MM.1S (cell line): ENCODE results near the gene KCTD10.
"Not testable (repeated sequence)": the region's sequence is repeated elsewhere in the genome, so short reads cannot be mapped to it uniquely, and the experiment has no call there.

Experiments
- DNase-seq: peaks from one replicate; pipeline ENCODE4 v3.0.0-alpha.2; 2015
- H2AFZ ChIP-seq: fragments of 300-600 bp; sonication (generic); 2 replicates; pipeline ENCODE4 v1.6.0; 2016; ENCODE audit warnings: antibody characterized with exemption, low read length
- H3F3A ChIP-seq: fragments of 300-600 bp; sonication (generic); 2 replicates; pipeline ENCODE4 v1.6.1; 2016; ENCODE audit warnings: mild to moderate bottlenecking, antibody characterized with exemption, low read length, moderate library complexity, mixed read lengths; ENCODE audit not compliant: insufficient read depth
- H3K27ac ChIP-seq: fragments of 300-600 bp; sonication (generic); 2 replicates; pipeline ENCODE4 v1.5.1; 2016; ENCODE audit warnings: mild to moderate bottlenecking, low read length
- H3K27me3 ChIP-seq: fragments of 300-600 bp; sonication (generic); replicated peaks from 2 replicates; pipeline ENCODE4 v1.6.0; 2016; ENCODE audit warnings: low read length; ENCODE audit not compliant: insufficient read depth
- H3K36me3 ChIP-seq: fragments of 300-600 bp; sonication (generic); replicated peaks from 2 replicates; pipeline ENCODE4 v1.6.1; 2016; ENCODE audit warnings: mild to moderate bottlenecking, low read length, mixed read lengths; ENCODE audit not compliant: insufficient read depth
- H3K4me1 ChIP-seq: fragments of 300-600 bp; sonication (generic); 2 replicates; pipeline ENCODE4 v1.6.1; 2016; ENCODE audit warnings: low read length, mixed read lengths
- H3K4me2 ChIP-seq: fragments of 300-600 bp; sonication (generic); 2 replicates; pipeline ENCODE4 v1.6.0; 2016; ENCODE audit warnings: low read depth, low read length
- H3K4me3 ChIP-seq: fragments of 300-600 bp; sonication (generic); 2 replicates; pipeline ENCODE4 v1.5.1; 2016; ENCODE audit warnings: low read length, mixed read lengths
- H3K79me2 ChIP-seq: fragments of 300-600 bp; sonication (generic); 2 replicates; pipeline ENCODE4 v1.6.1; 2016; ENCODE audit warnings: mixed run types, low read length, mixed read lengths
- H3K9ac ChIP-seq: fragments of 300-600 bp; sonication (generic); 2 replicates; pipeline ENCODE4 v1.6.1; 2016; ENCODE audit warnings: low read length, mixed read lengths
- H3K9me2 ChIP-seq: fragments of 300-600 bp; sonication (generic); replicated peaks from 2 replicates; pipeline ENCODE4 v1.6.1; 2016; ENCODE audit warnings: mild to moderate bottlenecking, low read length, mixed read lengths; ENCODE audit not compliant: insufficient read depth
- H3K9me3 ChIP-seq: fragments of 300-600 bp; sonication (generic); replicated peaks from 2 replicates; pipeline ENCODE4 v1.6.1; 2016; ENCODE audit warnings: mild to moderate bottlenecking, low read length, mixed read lengths; ENCODE audit not compliant: insufficient read depth
- H4K20me1 ChIP-seq: fragments of 300-600 bp; sonication (generic); 2 replicates; pipeline ENCODE4 v1.6.1; 2016; ENCODE audit warnings: mild to moderate bottlenecking, low read length, moderate library complexity, mixed read lengths; ENCODE audit not compliant: insufficient read depth
- CTCF ChIP-seq: fragments of 300-600 bp; sonication (generic); IDR thresholded peaks from 2 replicates; pipeline ENCODE4 v1.5.1; 2016; ENCODE audit warnings: antibody characterized with exemption, low read length, mixed read lengths
- EZH2 ChIP-seq: fragments of 300-600 bp; sonication (generic); optimal IDR thresholded peaks from 2 replicates; pipeline ENCODE3; 2017; ENCODE audit warnings: low read depth, mild to moderate bottlenecking, antibody characterized with exemption, low read length, mixed read lengths
- EZH2phosphoT487 ChIP-seq: fragments of 300-600 bp; sonication (generic); IDR thresholded peaks from 2 replicates; pipeline ENCODE4 v1.6.1; 2018; ENCODE audit warnings: antibody characterized with exemption, low read length

The KCTD10 gene

GRCh38 chr12:109421355-109422087 lies 55.6 kb downstream of the KCTD10 start:
- no peak for DNase-seq
- no peaks in the 10 kb centered on the region for H3K36me3 ChIP-seq
- H3K4me2 ChIP-seq = no peak overlapping the region
- H4K20me1 ChIP-seq = no peaks in the 10 kb centered on the region
- no peaks in the 10 kb centered on the region for H3K9me3 ChIP-seq
- H3K9ac ChIP-seq = no peak overlapping the region
- H2AFZ ChIP-seq = no peak overlapping the region
- H3F3A ChIP-seq = no peaks in the 10 kb centered on the region
- H3K4me1 ChIP-seq = no peaks in the 10 kb centered on the region
- TF ChIP-seq EZH2phosphoT487 (no peak), EZH2 (no peak), CTCF (no peak)
- H3K27me3 ChIP-seq = no peaks in the 10 kb centered on the region
- H3K27ac ChIP-seq = no peak overlapping the region
- no peaks in the 10 kb centered on the region for H3K9me2 ChIP-seq
- H3K79me2 ChIP-seq = no peaks in the 10 kb centered on the region
- no peak overlapping the region for H3K4me3 ChIP-seq

- H3K4me2 ChIP-seq = no peak overlapping the region
- H3K9ac ChIP-seq = no peak overlapping the region
- no peak for TF ChIP-seq EZH2phosphoT487
- TF ChIP-seq EZH2 = no peak
- TF ChIP-seq CTCF = no peak
- no peaks in the 10 kb centered on the region for H3F3A ChIP-seq
- no peaks in the 10 kb centered on the region for H3K9me3 ChIP-seq
- H3K27me3 ChIP-seq = no peaks in the 10 kb centered on the region
- no peaks in the 10 kb centered on the region for H3K36me3 ChIP-seq
- H3K79me2 ChIP-seq = no peaks in the 10 kb centered on the region
- H3K4me1 ChIP-seq = no peaks in the 10 kb centered on the region
- DNase-seq = no peak
- no peaks in the 10 kb centered on the region for H4K20me1 ChIP-seq
- no peaks in the 10 kb centered on the region for H3K9me2 ChIP-seq
- H3K4me3 ChIP-seq = no peak overlapping the region
- H3K27ac ChIP-seq = no peak overlapping the region
- no peak overlapping the region for H2AFZ ChIP-seq
Observed at GRCh38 chr12:109418848-109419480, 58.1 kb downstream of the KCTD10 start.

- not testable (repeated sequence) for H3K9ac ChIP-seq, H3K36me3 ChIP-seq, DNase-seq, H3K4me2 ChIP-seq, H3K9me2 ChIP-seq, H4K20me1 ChIP-seq, H3K27ac ChIP-seq, H3K79me2 ChIP-seq, H3K27me3 ChIP-seq, H3K9me3 ChIP-seq, H3K4me3 ChIP-seq, H3F3A ChIP-seq, H3K4me1 ChIP-seq, H2AFZ ChIP-seq
Observed at GRCh38 chr12:109406147-109406546, 71.0 kb downstream of the KCTD10 start.

- not testable (repeated sequence) for H2AFZ ChIP-seq, H3K9ac ChIP-seq, H3K27ac ChIP-seq, H3K9me2 ChIP-seq, H4K20me1 ChIP-seq, H3K27me3 ChIP-seq, H3K4me1 ChIP-seq, H3K4me2 ChIP-seq, DNase-seq, H3F3A ChIP-seq, H3K9me3 ChIP-seq, H3K79me2 ChIP-seq, H3K36me3 ChIP-seq, H3K4me3 ChIP-seq
Observed at GRCh38 chr12:109404841-109405240, 72.3 kb downstream of the KCTD10 start.
